Measurements from ENCODE around the gene PNLIPRP3.

The PNLIPRP3 gene

GRCh38 chr10:116510565-116510964 lies 82.9 kb downstream of the PNLIPRP3 start:
- no peak for DNase-seq (ENCODE audit: low read depth)

- DNase-seq (ENCODE audit: low read depth), result no peak
Observed at GRCh38 chr10:116511365-116511764, 83.7 kb downstream of the PNLIPRP3 start.

GRCh38 chr10:116521424-116522290 lies 94.0 kb downstream of the PNLIPRP3 start:
- DNase-seq (ENCODE audit: low read depth), result no peak

GRCh38 chr10:116522803-116523381 lies 95.2 kb downstream of the PNLIPRP3 start:
- no peak for DNase-seq (ENCODE audit: low read depth)

GRCh38 chr10:116524736-116525135 lies 97.1 kb downstream of the PNLIPRP3 start:
- no peak for DNase-seq (ENCODE audit: low read depth)

- no peak for DNase-seq (ENCODE audit: low read depth)
Observed at GRCh38 chr10:116526219-116526618, 98.6 kb downstream of the PNLIPRP3 start.
